Kidney tubule cell (primary cell): ENCODE measurements around the gene LEKR1.

ENCODE experiments used
- DNase-seq: peaks from one replicate; pipeline ENCODE4 v3.0.0-alpha.2; 2018; ENCODE audit warnings: low spot score

The LEKR1 gene

GRCh38 chr3:157059661-157060060 lies 233.5 kb downstream of the LEKR1 start:
- no peak for DNase-seq

DNA sequence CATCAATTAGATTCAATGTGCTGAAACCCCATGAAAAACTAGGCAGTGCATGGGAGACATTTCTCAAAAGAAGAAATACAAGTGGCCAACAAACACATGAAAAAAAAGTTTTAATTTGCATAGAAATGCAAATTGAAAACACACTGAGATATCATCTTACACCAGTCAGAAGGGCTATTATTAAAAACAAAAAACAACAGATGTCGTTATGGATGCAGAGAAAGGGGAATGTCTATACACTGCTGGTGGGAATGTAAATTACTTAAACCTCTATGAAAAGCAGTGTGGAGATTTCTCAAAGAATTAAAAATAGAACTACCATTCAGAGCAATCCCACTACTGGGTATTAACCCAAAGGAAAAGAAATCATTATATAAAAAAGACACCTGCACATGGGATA lies 235.1 kb downstream of the LEKR1 start:
- no peak for DNase-seq

- no peak for DNase-seq
Measured at GRCh38 chr3:157063469-157063868, 237.3 kb downstream of the LEKR1 start.

- no peak for DNase-seq
Measured at GRCh38 chr3:157063926-157064325, 237.8 kb downstream of the LEKR1 start.

DNA sequence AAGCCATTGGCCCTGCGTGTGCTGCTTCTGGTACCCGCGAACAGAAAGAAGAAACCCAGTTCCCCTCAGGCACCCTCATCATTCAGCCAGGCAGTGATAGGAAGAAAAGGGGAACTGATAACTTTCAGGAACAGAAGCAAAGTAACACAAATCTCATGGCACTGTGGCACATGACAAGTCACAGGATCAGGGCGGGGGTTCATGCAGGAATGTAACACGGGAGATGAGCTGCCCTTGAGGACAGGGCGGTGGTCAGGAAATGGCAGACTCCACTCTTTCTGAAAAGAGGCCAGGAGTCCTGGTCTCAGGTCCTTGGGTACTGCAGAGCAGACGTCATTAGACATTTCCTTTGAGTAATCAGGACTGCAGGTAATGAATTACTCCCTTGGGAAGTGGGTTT lies 238.2 kb downstream of the LEKR1 start:
- DNase-seq, result no peak

- DNase-seq, result no peak
Measured at GRCh38 chr3:157065201-157065600, 239.0 kb downstream of the LEKR1 start.

GRCh38 chr3:157066335-157067098 lies 240.4 kb downstream of the LEKR1 start:
- DNase-seq, result peak; percentile 69

DNA sequence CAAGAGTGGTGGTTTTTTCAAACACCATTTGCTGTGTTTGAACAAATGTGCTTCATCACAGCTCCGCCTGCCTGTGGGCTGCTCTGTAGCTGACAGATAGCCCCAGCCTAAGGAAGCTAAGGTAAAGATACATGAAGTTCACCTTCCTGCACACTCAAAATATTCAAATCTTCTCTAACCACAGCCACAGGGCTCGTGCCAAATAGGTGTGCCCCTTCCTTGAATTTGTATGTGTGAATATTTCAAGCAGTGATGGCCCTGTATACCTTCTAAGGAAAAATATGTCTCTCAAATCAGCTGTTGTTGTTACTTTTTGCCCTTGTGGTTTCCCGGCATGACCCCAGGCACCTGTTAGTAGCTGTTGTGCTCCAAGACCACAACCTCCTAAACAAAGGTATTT lies 241.0 kb downstream of the LEKR1 start:
- DNase-seq, result no peak

DNA sequence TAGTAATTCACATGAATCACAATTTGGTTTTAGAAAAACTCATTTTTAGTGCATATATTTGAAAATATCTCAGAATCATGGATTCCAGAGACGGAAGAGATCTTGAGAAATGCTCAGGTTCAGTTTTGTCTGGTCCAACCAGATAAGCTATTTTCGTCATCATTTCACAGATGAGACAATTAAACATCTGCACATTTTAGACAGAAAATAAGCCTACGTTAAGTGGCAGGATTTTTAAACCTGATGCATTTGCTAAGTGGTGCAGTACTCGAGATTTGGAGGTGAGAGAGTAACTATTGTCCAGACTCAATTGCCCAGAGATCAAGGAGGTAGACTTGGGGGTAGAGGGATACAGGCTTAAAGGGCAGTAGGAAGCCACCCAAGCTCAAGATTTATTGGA lies 243.3 kb downstream of the LEKR1 start:
- DNase-seq, result no peak

DNA sequence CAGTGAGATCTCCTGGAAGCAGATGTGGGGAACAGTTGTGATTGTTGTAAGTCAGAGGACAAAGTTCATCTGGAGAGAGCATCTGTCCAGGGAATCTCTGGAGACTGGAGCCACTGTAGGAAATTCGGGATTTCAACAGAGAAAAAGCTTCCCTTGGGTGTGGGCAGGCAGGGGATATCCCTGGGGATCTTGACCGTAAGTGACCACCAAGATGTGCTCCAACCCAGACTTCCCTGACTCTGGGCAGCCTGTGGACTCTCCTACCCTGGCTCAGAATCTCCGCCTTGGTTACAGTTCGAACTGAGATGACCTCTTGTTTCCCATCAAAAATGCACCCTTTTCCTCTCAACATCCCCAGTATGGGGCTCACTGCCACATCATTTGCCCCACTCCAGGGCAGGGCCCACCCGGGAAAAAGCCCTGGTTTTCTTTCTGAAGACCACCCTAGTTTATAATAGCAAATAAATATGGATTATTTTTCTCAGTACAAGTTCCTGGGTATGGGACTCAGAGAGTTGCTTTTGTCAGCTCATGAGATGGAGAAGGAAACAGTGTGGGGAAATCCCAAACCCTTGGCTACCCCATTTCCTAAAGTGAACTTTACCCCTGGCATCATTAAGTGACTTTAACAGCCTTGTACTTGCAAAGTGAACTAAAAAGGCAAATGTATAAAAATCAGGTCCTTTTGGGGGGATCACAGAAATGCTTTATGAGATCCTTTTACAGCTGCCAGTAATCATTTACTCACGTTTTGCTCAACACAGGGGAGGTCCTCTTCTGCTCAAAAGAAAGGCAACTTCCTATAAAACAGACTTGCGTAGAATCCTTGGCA lies 243.9 kb downstream of the LEKR1 start:
- DNase-seq, result no peak

- DNase-seq, result no peak
Measured at GRCh38 chr3:157070678-157070999, 244.5 kb downstream of the LEKR1 start.

DNA sequence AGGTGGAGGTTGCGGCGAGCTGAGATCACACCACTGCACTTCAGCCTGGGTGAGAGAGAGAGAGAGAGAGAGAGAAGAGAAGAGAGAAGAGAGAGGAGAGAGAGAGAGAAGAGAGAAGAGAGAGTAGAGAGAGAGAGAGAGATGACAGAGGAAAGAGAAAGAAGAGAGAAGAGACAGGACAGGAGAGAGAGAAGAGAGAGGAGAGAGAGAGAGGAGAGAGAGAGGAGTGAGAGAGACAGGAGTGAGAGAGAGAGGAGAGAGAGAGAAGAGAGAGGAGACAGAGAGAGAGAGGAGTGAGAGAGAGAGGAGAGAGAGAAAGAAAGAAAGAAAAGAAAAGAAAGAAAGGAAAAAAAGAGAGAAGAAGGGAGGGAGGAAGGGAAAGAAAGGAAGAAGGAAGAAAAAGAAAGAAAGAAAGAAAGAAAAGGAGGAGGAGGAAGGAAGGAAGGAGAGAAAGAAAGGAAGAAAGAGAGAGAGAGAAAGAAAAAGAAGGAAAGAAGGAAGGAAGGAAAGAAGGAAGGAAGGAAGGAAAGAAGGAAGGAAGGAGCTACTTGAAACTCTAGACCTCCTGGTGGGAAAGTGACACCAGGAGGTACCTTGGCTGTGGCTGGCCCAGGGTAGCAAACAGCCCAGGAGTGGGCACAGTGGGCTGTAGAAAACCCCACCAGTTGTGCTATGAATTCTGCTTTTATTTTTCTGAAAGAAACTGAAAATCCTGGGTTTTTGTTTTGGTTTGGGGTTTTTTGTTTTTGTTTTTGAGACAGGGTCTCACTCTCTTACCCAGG lies 245.8 kb downstream of the LEKR1 start:
- DNase-seq, result no peak

- peak; percentile 65 for DNase-seq
Measured at GRCh38 chr3:157073810-157074209, 247.7 kb downstream of the LEKR1 start.

DNA sequence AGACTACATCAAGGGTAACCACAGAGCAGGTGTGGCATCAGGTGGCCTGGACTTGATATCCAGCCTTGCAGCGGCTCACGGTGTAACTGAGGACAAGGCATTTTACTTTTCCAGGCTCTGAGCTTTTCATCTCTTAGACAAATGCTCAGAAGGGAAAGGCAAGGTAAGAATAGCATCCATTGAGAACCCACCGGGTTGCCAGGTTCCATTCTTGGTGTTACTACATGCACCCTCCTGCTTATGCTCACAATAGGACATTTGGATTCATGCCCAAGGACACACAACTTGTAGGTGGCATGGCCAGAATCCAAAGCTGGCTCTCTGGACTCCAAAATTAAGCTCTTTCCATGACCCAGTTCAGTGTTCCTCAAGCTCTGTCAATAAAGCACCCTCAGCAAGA lies 248.3 kb downstream of the LEKR1 start:
- DNase-seq, result no peak

- DNase-seq, result no peak
Measured at GRCh38 chr3:157074981-157075380, 248.8 kb downstream of the LEKR1 start.

GRCh38 chr3:157075693-157076420 lies 249.7 kb downstream of the LEKR1 start:
- DNase-seq, result peak; percentile 22

- DNase-seq, result peak; percentile 89
Measured at GRCh38 chr3:157077565-157077991, 251.4 kb downstream of the LEKR1 start.

GRCh38 chr3:157078131-157078810 lies 252.1 kb downstream of the LEKR1 start:
- peak; percentile 51 for DNase-seq

DNA sequence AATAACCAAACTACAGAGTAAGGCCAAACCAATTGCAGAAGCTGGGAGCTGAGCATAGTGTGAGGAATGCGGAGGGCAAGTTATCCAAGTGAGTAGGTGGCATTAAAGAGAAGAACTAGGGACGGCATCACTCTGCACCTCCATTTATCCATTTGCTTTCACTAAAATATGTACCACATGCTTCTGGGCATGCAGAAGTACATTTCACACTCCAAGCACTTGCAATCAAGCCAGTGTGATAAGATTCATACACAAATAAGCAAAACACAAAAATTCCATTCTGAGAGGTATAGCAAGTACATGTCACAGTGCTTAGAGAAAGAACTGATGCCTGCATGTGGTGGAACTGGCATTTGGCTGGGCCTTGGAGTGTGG lies 252.6 kb downstream of the LEKR1 start:
- no peak for DNase-seq

GRCh38 chr3:157079676-157080369 lies 253.7 kb downstream of the LEKR1 start:
- DNase-seq, result no peak
